Loucy (cell line): Measurements from ENCODE around the gene ACSF2.

Experiments used
- EZH2phosphoT487 ChIP-seq: fragments of 200-600 bp; IDR thresholded peaks from 2 replicates; pipeline ENCODE4 v1.6.1; 2018; ENCODE audit warnings: antibody characterized with exemption, mild to moderate bottlenecking, moderate library complexity, borderline replicate concordance
- TF ChIP-seq, protein P1 (sequence below): fragments of 200-600 bp; sonication (generic); conservative IDR thresholded peaks from 2 replicates; pipeline ENCODE4 v1.5.1; 2014; ENCODE audit warnings: mild to moderate bottlenecking, antibody characterized with exemption, low read length

DNA sequence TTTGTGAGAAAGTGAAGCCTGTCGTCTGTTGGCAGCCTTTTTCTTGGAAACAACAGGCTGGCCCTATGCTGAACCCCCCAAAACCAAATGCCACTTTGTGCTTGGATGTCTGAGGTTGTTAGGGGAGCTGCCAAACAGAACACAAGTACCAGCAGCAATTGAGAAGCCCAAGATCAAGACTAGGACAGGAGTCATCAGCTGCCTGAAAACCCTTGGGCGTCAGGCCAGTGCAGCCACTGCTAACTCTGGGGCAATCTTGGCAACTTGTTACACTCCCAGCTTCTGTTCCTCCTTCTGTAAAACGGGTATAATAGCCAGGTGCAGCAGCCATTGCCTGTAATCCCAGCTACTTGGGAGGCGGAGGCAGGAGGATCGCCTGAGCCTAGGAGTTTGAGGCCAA lies 19.4 kb upstream of the ACSF2 start:
- TF ChIP-seq, protein P1, sequence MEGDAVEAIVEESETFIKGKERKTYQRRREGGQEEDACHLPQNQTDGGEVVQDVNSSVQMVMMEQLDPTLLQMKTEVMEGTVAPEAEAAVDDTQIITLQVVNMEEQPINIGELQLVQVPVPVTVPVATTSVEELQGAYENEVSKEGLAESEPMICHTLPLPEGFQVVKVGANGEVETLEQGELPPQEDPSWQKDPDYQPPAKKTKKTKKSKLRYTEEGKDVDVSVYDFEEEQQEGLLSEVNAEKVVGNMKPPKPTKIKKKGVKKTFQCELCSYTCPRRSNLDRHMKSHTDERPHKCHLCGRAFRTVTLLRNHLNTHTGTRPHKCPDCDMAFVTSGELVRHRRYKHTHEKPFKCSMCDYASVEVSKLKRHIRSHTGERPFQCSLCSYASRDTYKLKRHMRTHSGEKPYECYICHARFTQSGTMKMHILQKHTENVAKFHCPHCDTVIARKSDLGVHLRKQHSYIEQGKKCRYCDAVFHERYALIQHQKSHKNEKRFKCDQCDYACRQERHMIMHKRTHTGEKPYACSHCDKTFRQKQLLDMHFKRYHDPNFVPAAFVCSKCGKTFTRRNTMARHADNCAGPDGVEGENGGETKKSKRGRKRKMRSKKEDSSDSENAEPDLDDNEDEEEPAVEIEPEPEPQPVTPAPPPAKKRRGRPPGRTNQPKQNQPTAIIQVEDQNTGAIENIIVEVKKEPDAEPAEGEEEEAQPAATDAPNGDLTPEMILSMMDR: no peak
- no peak for TF ChIP-seq EZH2phosphoT487
